Ovary (tissue), 3 donors: ENCODE data around the gene KREMEN1.

Source experiments
- POLR2A ChIP-seq: fragments of 450-650 bp; IDR thresholded peaks from one replicate; pipeline ENCODE4 v1.6.1; 2017; ENCODE audit warnings: antibody characterized with exemption, mild to moderate bottlenecking, moderate library complexity
- TF ChIP-seq, protein P1 (sequence below), 3 donors: fragments of 450-650 bp in 2 of 3; fragments of 200-600 bp in 1 of 3; IDR thresholded peaks; one replicate each; pipeline versions ENCODE4 v1.5.1 to v1.8.0; 2016 to 2022; ENCODE audit warnings: antibody characterized with exemption in 3 of 3, mild to moderate bottlenecking in 1 of 3
- donor health status: DM: no; HTN: no; CAD: no.

- TF ChIP-seq POLR2A = no peak
- TF ChIP-seq, protein P1, sequence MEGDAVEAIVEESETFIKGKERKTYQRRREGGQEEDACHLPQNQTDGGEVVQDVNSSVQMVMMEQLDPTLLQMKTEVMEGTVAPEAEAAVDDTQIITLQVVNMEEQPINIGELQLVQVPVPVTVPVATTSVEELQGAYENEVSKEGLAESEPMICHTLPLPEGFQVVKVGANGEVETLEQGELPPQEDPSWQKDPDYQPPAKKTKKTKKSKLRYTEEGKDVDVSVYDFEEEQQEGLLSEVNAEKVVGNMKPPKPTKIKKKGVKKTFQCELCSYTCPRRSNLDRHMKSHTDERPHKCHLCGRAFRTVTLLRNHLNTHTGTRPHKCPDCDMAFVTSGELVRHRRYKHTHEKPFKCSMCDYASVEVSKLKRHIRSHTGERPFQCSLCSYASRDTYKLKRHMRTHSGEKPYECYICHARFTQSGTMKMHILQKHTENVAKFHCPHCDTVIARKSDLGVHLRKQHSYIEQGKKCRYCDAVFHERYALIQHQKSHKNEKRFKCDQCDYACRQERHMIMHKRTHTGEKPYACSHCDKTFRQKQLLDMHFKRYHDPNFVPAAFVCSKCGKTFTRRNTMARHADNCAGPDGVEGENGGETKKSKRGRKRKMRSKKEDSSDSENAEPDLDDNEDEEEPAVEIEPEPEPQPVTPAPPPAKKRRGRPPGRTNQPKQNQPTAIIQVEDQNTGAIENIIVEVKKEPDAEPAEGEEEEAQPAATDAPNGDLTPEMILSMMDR (IDR thresholded peaks at IDR 0.05) = no peak
Measured at GRCh38 chr22:29124777-29125442, 52.1 kb downstream of the KREMEN1 start.
